Bone marrow (tissue), 2 donors: Measurements from ENCODE around the gene KIF3B.
A peak's percentile ranks its signal among the peaks of the same experiment; 100 is the strongest.
"Not testable (repeated sequence)": the region's sequence is repeated elsewhere in the genome, so short reads cannot be mapped to it uniquely, and the experiment has no call there.

Experiments
- DNase-seq, 2 donors: peaks; one replicate each; lab custom pipeline; 2025; lab: John Stamatoyannopoulos, UW

Gene KIF3B

GRCh38 chr20:32356622-32357374, 79.3 kb downstream of the KIF3B start:
- no peak for DNase-seq

DNA sequence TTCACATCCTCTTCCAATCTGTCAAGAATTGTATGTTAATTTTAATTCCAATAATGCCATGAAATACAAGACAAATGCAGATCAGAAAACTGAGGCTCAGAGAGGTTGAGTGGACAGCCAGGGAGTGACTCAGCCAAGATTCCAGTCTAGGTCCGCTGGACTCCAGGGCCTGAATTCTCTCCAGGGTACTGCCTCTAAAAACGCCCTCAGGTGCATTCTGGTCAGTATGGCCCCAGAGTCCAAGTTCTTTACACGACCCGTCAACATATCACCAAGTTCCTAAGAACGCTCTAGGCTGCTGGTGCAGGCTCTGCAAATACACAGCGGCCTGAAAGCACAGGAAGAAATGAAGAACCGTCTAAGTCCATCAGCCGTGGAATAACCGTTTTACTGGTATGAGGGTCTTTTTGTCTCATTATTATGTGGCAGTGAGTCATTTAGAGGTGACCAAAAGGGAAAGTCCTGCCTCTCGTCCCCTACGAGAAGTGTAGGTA, 80.0 kb downstream of the KIF3B start:
- no peak for DNase-seq

DNA sequence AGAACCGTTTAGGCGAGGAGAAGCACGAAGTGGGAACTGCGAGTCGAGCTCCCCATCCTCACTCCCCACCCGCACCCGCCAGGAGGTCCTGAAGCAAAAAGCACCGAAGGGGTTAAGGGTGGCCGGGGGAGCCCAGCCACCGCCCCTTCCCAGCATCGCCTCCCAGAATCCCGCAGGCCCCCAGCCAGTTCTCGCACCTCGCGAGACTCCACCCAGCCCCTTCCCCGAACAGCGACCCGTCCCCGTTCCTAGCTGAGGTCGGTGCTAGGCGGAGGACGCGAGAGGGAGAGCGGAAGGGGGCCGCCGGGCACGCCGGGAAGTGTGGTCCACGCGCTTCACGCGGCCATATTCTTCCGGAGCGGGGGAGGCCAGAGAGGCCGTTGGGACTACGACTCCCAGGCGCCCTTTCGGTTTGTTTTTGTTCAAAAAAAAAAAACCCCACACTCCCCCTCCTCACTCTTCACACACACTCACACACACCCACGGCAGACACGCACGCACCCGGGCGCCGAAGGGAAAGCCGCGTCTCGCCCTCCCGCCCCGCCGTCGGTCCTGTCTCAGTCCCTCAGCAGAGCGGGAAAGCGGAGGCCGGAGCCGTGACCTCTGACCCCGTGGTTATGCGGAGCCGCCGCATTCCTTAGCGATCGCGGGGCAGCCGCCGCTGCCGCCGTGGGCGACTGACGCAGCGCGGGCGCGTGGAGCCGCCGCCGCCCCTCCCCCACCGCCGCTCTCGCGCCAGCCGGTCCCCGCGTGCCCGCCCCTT, 80.6 kb downstream of the KIF3B start, which contains the start of gene ASXL1:
TSS of gene ASXL1 (plus strand) at position 463 of the 763 bp plus-strand sequence. CDS start 445 bp downstream, outside the sequence.
- peak; percentile 96 to 98 for DNase-seq

GRCh38 chr20:32358632-32358882, 81.1 kb downstream of the KIF3B start:
- DNase-seq, result peak in 1 of 2 donors; percentile 67

GRCh38 chr20:32358883-32359632, 81.6 kb downstream of the KIF3B start:
- DNase-seq, result peak in 1 of 2 donors; percentile 63

- DNase-seq, result no peak
Measured at GRCh38 chr20:32359633-32360332, 82.3 kb downstream of the KIF3B start.

DNA sequence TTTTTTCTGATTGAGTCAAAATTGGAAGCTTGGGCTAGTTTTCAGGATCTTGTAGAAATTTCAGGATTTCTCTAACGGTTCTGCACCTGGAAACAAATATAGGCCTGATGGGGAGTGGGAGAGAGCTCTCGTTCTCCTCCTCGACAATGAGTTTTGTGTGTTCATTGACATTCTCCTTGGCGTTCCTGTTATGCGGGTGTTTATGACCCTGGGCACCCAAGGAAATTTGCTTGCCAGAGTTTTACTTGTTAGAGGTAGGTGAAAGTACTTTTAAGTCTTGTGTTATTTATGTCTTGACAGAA, 82.8 kb downstream of the KIF3B start:
- DNase-seq, result no peak

DNA sequence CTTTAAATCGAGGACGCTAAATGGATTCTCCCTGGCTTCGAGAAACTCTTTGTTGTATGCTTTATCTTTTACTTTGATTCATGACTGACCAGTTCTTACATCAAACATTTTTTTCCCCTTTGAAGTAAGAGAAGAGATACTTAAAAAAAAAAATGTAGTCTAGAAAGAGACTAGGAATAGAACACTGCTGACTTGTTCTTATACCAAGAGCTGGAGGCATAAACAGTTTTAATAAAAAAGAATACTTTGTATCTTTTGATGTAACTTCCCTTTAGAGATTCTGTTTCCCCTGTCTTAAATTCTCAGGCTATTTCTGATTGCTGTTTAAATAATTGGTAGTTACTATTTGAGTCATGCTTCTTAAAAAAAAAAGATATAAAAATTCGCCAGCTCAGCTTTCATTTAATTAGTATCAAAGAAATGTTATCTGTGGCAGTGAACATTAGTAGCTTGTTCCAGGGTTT, 85.5 kb downstream of the KIF3B start:
- no peak for DNase-seq

DNA sequence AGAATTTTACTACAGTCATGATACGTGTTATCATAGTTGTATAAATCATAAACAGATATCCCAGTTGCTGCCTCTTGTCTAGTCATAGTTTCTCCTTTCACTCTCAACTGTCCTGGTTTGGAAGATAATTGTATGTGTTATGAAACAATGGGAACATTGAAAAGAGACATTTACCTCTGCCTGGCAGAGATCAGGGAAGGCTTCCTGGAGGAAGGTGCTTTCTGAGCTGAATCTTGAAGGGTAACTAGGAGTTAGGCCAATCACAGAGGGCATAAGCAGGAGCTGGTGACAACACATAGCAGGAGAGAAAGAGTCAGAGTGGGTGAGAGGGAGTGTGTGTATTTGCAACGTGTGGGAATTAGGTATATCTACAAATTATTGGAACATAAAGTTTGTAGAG, 86.0 kb downstream of the KIF3B start:
- no peak for DNase-seq

DNA sequence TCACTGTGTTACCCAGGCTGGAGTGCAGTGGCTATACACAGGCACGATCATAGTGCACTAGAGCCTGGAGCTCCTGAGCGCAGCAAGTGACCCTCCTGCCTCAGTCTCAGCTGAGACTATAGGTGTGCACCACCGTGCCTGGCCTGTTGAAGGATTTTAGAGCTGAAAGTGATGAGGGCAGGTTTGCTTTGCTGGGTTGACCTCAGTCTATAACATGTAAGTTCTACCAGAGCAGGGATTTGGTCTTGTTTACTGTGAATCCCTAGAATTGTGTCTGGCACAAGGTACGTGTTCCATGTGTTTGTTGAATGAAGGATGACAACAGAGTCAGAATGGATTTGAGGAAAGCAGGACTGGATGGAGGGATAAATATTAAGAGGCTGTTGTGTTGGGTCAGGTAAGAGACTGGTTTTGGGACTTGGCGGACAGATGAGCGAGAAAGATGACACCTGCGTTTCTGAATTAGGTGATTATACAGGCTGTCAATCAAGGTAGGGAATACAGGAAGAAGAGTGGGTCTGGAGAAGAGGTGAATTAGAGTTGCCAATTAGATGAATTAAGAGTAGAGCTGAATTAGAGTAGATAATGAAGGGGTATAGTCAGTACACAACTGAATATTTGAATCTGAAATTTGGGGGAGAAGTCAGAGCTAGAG, 87.2 kb downstream of the KIF3B start:
- no peak for DNase-seq

- no peak for DNase-seq
Measured at GRCh38 chr20:32365564-32365963, 88.1 kb downstream of the KIF3B start.

GRCh38 chr20:32366380-32366779, 88.9 kb downstream of the KIF3B start:
- no peak for DNase-seq

- no peak for DNase-seq
Measured at GRCh38 chr20:32368323-32368722, 90.9 kb downstream of the KIF3B start.

DNA sequence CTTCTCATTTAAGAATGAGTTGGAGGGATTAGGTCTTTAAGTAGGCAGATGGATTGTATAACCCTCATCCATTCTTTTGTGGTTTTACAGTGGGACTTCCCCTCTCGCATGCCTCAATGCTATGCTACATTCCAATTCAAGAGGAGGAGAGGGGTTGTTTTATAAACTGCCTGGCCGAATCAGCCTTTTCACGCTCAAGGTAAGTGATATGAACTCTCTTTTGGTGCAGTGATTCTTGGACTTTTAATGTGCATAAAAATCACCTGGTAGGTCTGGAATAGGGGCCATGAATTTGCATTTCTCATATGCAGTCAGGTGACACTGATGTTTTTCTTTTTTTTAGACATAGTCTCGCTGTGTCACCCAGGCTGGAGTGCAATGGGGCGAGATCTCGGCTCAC, 91.5 kb downstream of the KIF3B start:
- no peak for DNase-seq

DNA sequence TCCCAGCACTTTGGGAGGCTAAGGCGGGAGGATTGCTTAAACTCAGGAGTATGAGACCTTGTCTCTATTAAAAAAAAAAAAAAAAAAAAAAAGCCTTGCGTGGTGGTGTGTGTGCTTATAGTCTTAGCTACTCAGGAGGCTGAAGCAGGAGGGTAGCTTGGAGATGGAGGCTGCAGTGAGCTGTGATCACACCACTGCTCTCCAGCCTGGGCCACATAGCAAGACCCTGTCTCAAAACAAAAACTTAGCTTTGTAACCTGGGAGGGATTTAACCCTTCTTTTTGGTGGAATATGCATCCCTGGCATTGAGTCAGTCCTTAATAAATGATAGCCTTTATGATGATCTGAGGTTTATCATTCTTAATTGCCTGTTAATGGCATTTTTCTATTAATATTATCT, 93.4 kb downstream of the KIF3B start:
- no peak for DNase-seq

DNA sequence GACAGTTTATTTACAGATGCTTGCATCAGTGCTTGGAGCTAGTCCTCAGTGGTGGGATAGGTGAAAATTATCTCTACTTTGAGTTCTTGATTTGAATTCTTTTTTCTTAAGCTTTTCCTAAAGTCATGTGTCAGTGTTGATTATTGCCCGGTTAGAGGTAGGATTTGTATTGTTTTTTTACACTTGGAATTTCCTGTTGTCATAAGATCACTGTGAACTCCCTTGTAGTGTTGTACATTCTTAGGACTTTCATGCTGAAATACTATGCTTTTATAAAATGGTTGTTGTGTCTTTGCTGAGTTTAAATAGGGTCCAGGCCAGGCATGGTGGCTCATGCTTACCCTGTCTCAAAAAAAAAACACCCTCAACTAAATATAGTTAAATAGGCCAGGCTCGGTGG, 101.0 kb downstream of the KIF3B start:
- no peak for DNase-seq

DNA sequence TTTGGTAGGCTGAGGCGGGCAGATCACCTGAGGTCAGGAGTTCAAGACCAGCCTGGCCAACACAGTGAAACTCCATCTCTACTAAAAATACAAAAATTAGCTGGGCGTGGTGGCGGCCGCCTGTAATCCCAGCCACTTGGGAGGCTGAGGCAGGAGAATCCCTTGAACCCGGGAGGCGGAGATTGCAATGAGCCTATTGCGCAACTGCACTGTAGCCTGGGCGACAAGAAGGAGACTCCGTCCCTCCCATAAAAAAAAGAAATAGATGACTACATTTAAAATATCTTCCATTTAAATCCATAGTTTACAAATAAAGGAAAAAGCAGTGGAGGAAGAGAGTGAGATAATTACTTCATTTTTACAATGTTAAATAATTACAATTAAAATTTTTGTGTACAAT, 102.6 kb downstream of the KIF3B start:
- not testable (repeated sequence) for DNase-seq

DNA sequence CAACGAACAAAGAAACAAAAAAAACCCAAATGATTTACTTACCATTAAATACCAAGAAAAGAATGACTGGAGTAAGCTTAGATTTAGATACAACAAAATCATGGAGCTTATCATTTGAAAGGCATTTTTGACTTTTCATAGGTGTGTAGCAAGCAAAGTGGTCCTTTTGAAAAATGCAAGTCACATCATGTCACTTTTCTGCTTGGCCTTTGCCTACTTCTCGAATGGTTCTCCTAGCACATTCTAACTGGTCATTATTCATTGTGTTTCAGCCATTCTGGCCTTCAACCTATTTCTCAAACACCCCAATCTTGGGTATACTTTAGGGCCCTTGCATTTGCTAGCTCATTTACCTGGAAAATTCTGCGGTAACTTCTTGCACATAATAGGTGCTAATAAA, 103.3 kb downstream of the KIF3B start:
- no peak for DNase-seq

GRCh38 chr20:32382102-32382950, 104.9 kb downstream of the KIF3B start:
- DNase-seq, result no peak

DNA sequence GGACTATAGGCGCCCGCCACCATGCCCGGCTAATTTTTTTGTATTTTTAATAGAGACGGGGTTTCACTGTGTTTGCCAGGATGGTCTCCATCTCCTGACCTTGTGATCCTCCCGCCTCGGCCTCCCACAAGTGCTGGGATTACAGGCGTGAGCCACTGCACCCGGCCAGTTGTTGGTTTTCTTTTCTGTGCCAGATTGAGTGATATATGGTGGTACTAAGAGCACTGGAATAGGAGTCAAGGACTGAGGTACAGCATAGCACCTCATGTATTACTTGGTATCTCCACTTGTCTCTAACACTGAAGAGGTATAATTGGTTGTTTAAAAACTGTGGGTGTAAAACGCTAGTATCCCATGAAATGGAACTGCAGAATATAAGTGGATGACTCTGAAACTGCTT, 106.0 kb downstream of the KIF3B start:
- not testable (repeated sequence) for DNase-seq
